ENCODE measurements around the gene BCO1. TPM values are rescaled to one million over a fixed set of nuclear protein-coding genes. Genes with fewer than 3 reads are reported as not detected.

The BCO1 gene
- total and polyA plus RNA-seq, 2 donors from 2014 or later, result 1.4 to 3.0 TPM

GRCh38 chr16:81268509-81268908 is 30.0 kb downstream of the BCO1 start:
- Histone ChIP-seq H3K9ac (ENCODE audit: low read length in 3 of 3) (no peak overlapping the region), H3K4me1 (ENCODE audit: control insufficient read depth in 2 of 3, insufficient read depth in 2 of 3, low read depth in 1 of 3, low read length in 3 of 3) (no peaks in the 10 kb centered on the region), H3K36me3 (ENCODE audit: control insufficient read depth in 2 of 3, insufficient read depth in 3 of 3, low read length in 3 of 3) (no peaks in the 10 kb centered on the region), H3K9me3 (ENCODE audit: control insufficient read depth in 2 of 3, insufficient read depth in 1 of 3, low read length in 3 of 3) (no peaks in the 10 kb centered on the region), H3K27me3 (ENCODE audit: control insufficient read depth, insufficient read depth, low read length) (no peaks in the 10 kb centered on the region), H3K27ac (ENCODE audit: low read depth in 2 of 2, low read length in 2 of 2) (no peak overlapping the region), H3K4me3 (ENCODE audit: low read length in 3 of 3) (no peak overlapping the region)
- intact Hi-C loops (cut with DNase I), result no loop called here
- FAIRE-seq (no peak), DNase-seq (no peak)
- TF ChIP-seq, protein P1, sequence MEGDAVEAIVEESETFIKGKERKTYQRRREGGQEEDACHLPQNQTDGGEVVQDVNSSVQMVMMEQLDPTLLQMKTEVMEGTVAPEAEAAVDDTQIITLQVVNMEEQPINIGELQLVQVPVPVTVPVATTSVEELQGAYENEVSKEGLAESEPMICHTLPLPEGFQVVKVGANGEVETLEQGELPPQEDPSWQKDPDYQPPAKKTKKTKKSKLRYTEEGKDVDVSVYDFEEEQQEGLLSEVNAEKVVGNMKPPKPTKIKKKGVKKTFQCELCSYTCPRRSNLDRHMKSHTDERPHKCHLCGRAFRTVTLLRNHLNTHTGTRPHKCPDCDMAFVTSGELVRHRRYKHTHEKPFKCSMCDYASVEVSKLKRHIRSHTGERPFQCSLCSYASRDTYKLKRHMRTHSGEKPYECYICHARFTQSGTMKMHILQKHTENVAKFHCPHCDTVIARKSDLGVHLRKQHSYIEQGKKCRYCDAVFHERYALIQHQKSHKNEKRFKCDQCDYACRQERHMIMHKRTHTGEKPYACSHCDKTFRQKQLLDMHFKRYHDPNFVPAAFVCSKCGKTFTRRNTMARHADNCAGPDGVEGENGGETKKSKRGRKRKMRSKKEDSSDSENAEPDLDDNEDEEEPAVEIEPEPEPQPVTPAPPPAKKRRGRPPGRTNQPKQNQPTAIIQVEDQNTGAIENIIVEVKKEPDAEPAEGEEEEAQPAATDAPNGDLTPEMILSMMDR (IDR thresholded peaks at IDR 0.05; ENCODE audit: borderline replicate concordance, extremely low read depth, insufficient read depth), result no peak

- Histone ChIP-seq H3K4me3 (ENCODE audit: low read length in 3 of 3) (no peak overlapping the region), H3K9me3 (ENCODE audit: control insufficient read depth in 2 of 3, insufficient read depth in 1 of 3, low read length in 3 of 3) (no peaks in the 10 kb centered on the region), H3K4me1 (ENCODE audit: control insufficient read depth in 2 of 3, insufficient read depth in 2 of 3, low read depth in 1 of 3, low read length in 3 of 3) (no peaks in the 10 kb centered on the region), H3K9ac (ENCODE audit: low read length in 3 of 3) (no peak overlapping the region), H3K36me3 (ENCODE audit: control insufficient read depth in 2 of 3, insufficient read depth in 3 of 3, low read length in 3 of 3) (no peaks in the 10 kb centered on the region), H3K27ac (ENCODE audit: low read depth in 2 of 2, low read length in 2 of 2) (no peak overlapping the region), H3K27me3 (ENCODE audit: control insufficient read depth, insufficient read depth, low read length) (no peaks in the 10 kb centered on the region)
- intact Hi-C loops (cut with DNase I), result no loop called here
- FAIRE-seq, result no peak
- TF ChIP-seq, protein P1 (IDR thresholded peaks at IDR 0.05; ENCODE audit: borderline replicate concordance, extremely low read depth, insufficient read depth), result no peak
- peak in 1 of 5 donors; percentile 35 for DNase-seq
Observed at GRCh38 chr16:81273223-81273950, 34.9 kb downstream of the BCO1 start.

DNA sequence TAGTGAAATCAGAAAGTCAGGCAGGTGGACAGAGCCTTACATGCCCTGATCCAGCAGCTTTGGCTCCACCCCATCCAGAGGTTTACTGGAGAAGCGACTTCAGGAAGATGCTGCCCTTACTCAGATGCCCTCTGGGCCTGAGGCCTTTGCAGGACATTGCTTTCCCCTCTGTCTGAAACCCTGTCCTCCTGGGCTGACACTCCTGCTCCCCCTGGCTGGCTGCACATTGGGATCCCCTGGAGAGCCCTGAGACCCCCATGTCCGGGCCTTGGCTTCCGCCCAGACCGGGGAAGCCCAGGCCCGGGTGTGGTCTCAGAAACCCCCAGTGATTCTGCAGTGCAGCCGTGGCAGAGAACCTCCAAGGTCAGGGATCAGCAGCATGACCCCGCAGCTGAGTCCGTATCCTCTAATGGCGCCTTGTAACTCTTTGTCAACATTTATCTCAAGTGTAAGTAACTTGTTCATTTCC is 36.6 kb downstream of the BCO1 start:
- no peak overlapping the region for H3K4me3 ChIP-seq (ENCODE audit: low read length in 3 of 3)
- TF ChIP-seq, protein P1 (IDR thresholded peaks at IDR 0.05; ENCODE audit: borderline replicate concordance, extremely low read depth, insufficient read depth), result no peak
- H3K27me3 ChIP-seq (ENCODE audit: control insufficient read depth, insufficient read depth, low read length), result no peaks in the 10 kb centered on the region
- FAIRE-seq (no peak), DNase-seq (peak in 1 of 5 donors; percentile 13)
- no peaks in the 10 kb centered on the region for H3K36me3 ChIP-seq (ENCODE audit: control insufficient read depth in 2 of 3, insufficient read depth in 3 of 3, low read length in 3 of 3)
- H3K9ac ChIP-seq (ENCODE audit: low read length in 3 of 3), result no peak overlapping the region
- H3K9me3 ChIP-seq (ENCODE audit: control insufficient read depth in 2 of 3, insufficient read depth in 1 of 3, low read length in 3 of 3), result no peaks in the 10 kb centered on the region
- no peaks in the 10 kb centered on the region for H3K4me1 ChIP-seq (ENCODE audit: control insufficient read depth in 2 of 3, insufficient read depth in 2 of 3, low read depth in 1 of 3, low read length in 3 of 3)
- H3K27ac ChIP-seq (ENCODE audit: low read depth in 2 of 2, low read length in 2 of 2), result no peak overlapping the region
- intact Hi-C loops (cut with DNase I), result no loop called here

Data from kidney (tissue), 14 donors.